Effector memory CD4-positive, alpha-beta T cell (primary cell): ENCODE measurements around the gene HRAS.
A peak's percentile ranks its signal among the peaks of the same experiment; 100 is the strongest.
"Not testable (repeated sequence)": the region's sequence is repeated elsewhere in the genome, so short reads cannot be mapped to it uniquely, and the experiment has no call there.

Experiments used
- DNase-seq, 3 donors: peaks; one replicate each; pipeline ENCODE4 v3.0.0-alpha.2; 2020
- H3K27ac ChIP-seq: 2 replicates; pipeline ENCODE4 v1.7.0; 2013; ENCODE audit warnings: mild to moderate bottlenecking, low read length, moderate library complexity; ENCODE audit not compliant: insufficient read depth, poor library complexity, severe bottlenecking
- H3K27me3 ChIP-seq: replicated peaks from 2 replicates; pipeline ENCODE4 v1.7.0; 2013; ENCODE audit warnings: mild to moderate bottlenecking, low read length; ENCODE audit not compliant: insufficient read depth, control insufficient read depth, poor library complexity, severe bottlenecking
- H3K36me3 ChIP-seq: 2 replicates; pipeline ENCODE4 v1.7.0; 2013; ENCODE audit warnings: mild to moderate bottlenecking, low read length, moderate library complexity; ENCODE audit not compliant: control insufficient read depth, insufficient read depth
- H3K4me1 ChIP-seq: 2 replicates; pipeline ENCODE4 v1.7.0; 2013; ENCODE audit warnings: low read length, mild to moderate bottlenecking; ENCODE audit not compliant: control insufficient read depth, insufficient read depth, poor library complexity, severe bottlenecking
- H3K4me3 ChIP-seq: 2 replicates; pipeline ENCODE4 v1.7.0; 2013; ENCODE audit warnings: low read length, low read depth, mild to moderate bottlenecking; ENCODE audit not compliant: insufficient read depth, poor library complexity, severe bottlenecking
- H3K9me3 ChIP-seq: 2 replicates; pipeline ENCODE4 v1.7.0; 2013; ENCODE audit warnings: mild to moderate bottlenecking, low read length, moderate library complexity; ENCODE audit not compliant: control insufficient read depth

The HRAS gene

GRCh38 chr11:520428-521176 lies 14.8 kb downstream of the HRAS start:
- Histone ChIP-seq H3K9me3 (no peaks in the 10 kb centered on the region), H3K4me1 (peaks cover 5% of the 10 kb centered on the region), H3K27me3 (no peaks in the 10 kb centered on the region), H3K27ac (no peak overlapping the region), H3K36me3 (no peaks in the 10 kb centered on the region), H3K4me3 (no peak overlapping the region)
- DNase-seq = no peak

- no peak overlapping the region for H3K27ac ChIP-seq
- no peaks in the 10 kb centered on the region for H3K27me3 ChIP-seq
- no peaks in the 10 kb centered on the region for H3K36me3 ChIP-seq
- DNase-seq = peak; percentile 83 to 86 (median 84)
- H3K4me1 ChIP-seq = peaks cover 5% of the 10 kb centered on the region
- no peaks in the 10 kb centered on the region for H3K9me3 ChIP-seq
- H3K4me3 ChIP-seq = peak overlapping the region; percentile 39
Measured at GRCh38 chr11:518463-519202, 16.7 kb downstream of the HRAS start.

DNA sequence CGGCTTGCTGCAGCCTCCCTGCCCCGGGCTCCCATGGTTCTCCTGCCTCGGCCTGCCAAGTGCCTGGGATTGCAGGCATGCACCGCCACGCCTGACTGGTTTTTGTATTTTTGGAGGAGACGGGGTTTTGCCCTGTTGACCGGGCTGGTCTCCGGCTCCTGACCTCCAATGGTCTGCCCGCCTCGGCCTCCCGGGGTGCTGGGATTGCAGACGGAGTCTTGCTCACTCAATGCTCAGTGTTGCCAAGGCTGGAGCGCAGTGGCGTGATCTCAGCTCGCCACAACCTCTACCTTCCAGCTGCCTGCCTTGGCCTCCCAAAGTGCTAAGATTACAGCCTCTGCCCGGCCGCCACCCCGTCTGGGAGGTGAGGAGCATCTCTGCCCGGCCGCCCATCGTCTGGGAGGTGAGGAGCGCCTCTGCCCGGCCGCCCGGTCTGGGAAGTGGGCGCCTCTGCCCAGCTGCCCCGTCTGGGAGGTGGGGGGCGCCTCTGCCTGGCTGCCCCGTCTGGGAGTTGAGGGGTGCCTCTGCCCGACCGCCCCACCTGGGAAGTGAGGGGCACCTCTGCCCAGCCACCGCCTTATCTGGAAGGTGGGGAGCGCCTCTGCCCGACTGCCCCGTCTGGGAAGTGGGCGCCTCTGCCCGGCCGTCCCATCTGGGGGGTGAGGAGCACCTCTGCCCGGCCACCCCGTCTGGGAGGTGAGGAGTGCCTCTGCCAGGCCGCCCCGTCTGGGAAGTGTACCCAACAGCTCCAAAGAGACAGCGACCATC lies 18.3 kb downstream of the HRAS start:
- H3K4me3 ChIP-seq, H3K4me1 ChIP-seq, H3K27me3 ChIP-seq, H3K36me3 ChIP-seq, H3K9me3 ChIP-seq, DNase-seq, H3K27ac ChIP-seq: not testable (repeated sequence)

DNA sequence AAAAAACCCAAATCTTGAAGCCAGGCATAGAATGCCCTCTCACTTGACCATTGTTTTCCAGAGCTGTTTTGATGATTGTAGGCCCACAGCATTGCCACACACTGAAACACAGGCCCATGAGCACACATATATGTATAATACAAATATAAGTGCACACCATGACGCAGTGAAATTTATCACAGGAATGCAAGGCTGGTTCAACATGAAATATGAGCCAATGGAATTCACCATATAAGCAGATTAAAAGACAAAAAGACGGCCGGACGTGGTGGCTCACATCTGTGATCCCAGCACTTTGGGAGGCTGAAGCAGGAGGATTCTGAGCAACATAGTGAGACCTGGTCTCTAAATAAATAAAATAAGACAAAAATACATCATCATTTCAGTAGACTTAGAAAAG lies 19.0 kb downstream of the HRAS start:
- no peak for DNase-seq
- Histone ChIP-seq H3K27ac (no peak overlapping the region), H3K27me3 (no peaks in the 10 kb centered on the region), H3K36me3 (no peaks in the 10 kb centered on the region), H3K4me3 (no peak overlapping the region), H3K4me1 (peaks cover 5% of the 10 kb centered on the region), H3K9me3 (no peaks in the 10 kb centered on the region)

GRCh38 chr11:515131-515530 lies 20.2 kb downstream of the HRAS start:
- no peaks in the 10 kb centered on the region for H3K36me3 ChIP-seq
- no peak overlapping the region for H3K4me3 ChIP-seq
- H3K27me3 ChIP-seq = no peaks in the 10 kb centered on the region
- DNase-seq = no peak
- H3K9me3 ChIP-seq = no peaks in the 10 kb centered on the region
- no peak overlapping the region for H3K27ac ChIP-seq
- H3K4me1 ChIP-seq = peaks cover 5% of the 10 kb centered on the region

DNA sequence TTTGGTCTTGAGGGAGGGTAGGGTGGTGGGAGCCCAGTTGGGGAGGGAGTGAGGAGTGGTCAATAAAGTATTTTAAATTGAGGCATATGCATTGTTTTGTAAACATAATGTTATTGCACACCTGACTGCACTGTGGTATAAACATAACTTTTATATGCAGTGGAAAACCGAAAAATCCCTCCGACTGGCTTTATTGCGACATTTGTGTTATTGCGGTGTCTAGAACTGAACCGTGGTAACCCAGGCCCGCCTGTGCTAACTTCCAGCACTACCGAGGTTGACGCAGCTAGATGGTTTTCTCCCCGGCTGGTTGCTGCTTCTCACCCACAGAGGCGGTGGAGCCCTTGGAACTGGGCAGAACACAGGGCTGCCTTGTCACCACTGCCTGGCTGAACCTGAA lies 20.8 kb downstream of the HRAS start:
- no peak overlapping the region for H3K4me3 ChIP-seq
- H3K4me1 ChIP-seq = peaks cover 5% of the 10 kb centered on the region
- DNase-seq = no peak
- H3K36me3 ChIP-seq = peaks cover 3% of the 10 kb centered on the region
- H3K27ac ChIP-seq = no peak overlapping the region
- no peaks in the 10 kb centered on the region for H3K9me3 ChIP-seq
- no peaks in the 10 kb centered on the region for H3K27me3 ChIP-seq

DNA sequence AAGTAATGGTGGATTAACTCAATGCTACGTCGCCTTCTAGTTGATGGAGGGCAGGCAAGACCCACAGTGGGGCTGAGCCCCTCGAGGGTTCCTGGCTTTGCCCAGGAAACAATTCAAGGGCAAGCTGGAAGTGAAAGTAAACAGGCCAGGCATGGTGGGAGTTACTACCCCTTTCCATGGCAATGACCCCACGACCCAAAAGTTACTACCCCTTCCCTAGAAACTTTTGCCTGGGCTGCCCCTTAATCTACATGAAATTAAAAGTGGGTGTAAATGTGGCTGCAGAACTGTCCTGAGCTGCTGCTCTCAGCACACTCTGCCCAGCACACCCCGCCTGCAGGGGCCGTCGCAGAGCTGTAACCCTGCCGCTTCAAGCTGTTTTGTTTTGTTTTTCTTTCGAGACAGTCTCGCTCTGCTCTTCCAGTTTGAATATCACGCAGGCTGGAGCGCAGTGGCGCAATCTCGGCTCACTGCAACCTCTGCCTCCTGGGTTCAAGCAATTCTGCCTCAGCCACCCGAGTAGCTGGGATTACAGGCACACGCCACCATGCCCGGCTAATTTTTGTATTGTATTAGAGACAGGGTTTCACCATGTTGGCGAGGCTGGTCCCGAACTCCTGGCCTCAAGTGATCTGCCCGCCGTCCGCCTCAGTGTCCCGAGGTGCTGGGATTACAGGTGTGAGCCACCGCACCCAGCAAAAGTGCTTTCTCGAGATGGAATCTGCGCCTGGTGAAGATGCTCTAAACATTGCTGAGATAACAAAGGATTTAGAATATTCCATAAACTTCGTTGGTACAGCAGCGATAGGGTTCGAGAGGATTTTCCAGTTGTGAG lies 22.4 kb downstream of the HRAS start:
- Histone ChIP-seq H3K27ac (no peak overlapping the region), H3K4me3 (no peak overlapping the region), H3K4me1 (peaks cover under 1% of the 10 kb centered on the region), H3K27me3 (no peaks in the 10 kb centered on the region), H3K36me3 (peaks cover 3% of the 10 kb centered on the region), H3K9me3 (no peaks in the 10 kb centered on the region)
- no peak for DNase-seq

- peaks cover 25% of the 10 kb centered on the region for H3K4me1 ChIP-seq
- peaks cover 3% of the 10 kb centered on the region for H3K36me3 ChIP-seq
- no peaks in the 10 kb centered on the region for H3K27me3 ChIP-seq
- DNase-seq = no peak
- no peaks in the 10 kb centered on the region for H3K9me3 ChIP-seq
- no peak overlapping the region for H3K27ac ChIP-seq
- no peak overlapping the region for H3K4me3 ChIP-seq
Measured at GRCh38 chr11:508956-509355, 26.4 kb downstream of the HRAS start.

GRCh38 chr11:507727-508515 lies 27.5 kb downstream of the HRAS start:
- H3K4me3 ChIP-seq = peak overlapping the region; percentile 95
- H3K4me1 ChIP-seq = peaks cover 31% of the 10 kb centered on the region
- H3K9me3 ChIP-seq = no peaks in the 10 kb centered on the region
- DNase-seq = no peak
- peaks cover 3% of the 10 kb centered on the region for H3K36me3 ChIP-seq
- no peaks in the 10 kb centered on the region for H3K27me3 ChIP-seq
- peak overlapping the region; percentile 100 for H3K27ac ChIP-seq
